Bone marrow (tissue), 2 donors: ENCODE data around the gene KIF6.
"Not testable (repeated sequence)": the region's sequence is repeated elsewhere in the genome, so short reads cannot be mapped to it uniquely, and the experiment has no call there.

Source experiments
- DNase-seq, 2 donors: peaks; one replicate each; lab custom pipeline; 2025; lab: John Stamatoyannopoulos, UW

The KIF6 gene

GRCh38 chr6:39707962-39708683 lies 17.1 kb downstream of the KIF6 start:
- DNase-seq: no peak

- no peak for DNase-seq
Measured at GRCh38 chr6:39706819-39707335, 18.3 kb downstream of the KIF6 start.

- DNase-seq: no peak
Measured at GRCh38 chr6:39702265-39702664, 22.9 kb downstream of the KIF6 start.

- DNase-seq: no peak
Measured at GRCh38 chr6:39700362-39700761, 24.8 kb downstream of the KIF6 start.

GRCh38 chr6:39698789-39699188 lies 26.4 kb downstream of the KIF6 start:
- DNase-seq: no peak

GRCh38 chr6:39696986-39697788 lies 28.0 kb downstream of the KIF6 start:
- no peak for DNase-seq

GRCh38 chr6:39695447-39695846 lies 29.8 kb downstream of the KIF6 start:
- DNase-seq: no peak

- DNase-seq: no peak
Measured at GRCh38 chr6:39693206-39693605, 32.0 kb downstream of the KIF6 start.

GRCh38 chr6:39688494-39688893 lies 36.7 kb downstream of the KIF6 start:
- no peak for DNase-seq

GRCh38 chr6:39686976-39687375 lies 38.2 kb downstream of the KIF6 start:
- no peak for DNase-seq

GRCh38 chr6:39685938-39686337 lies 39.3 kb downstream of the KIF6 start:
- no peak for DNase-seq

- no peak for DNase-seq
Measured at GRCh38 chr6:39685489-39685826, 39.8 kb downstream of the KIF6 start.

GRCh38 chr6:39684790-39685488 lies 40.3 kb downstream of the KIF6 start:
- DNase-seq: no peak

GRCh38 chr6:39681674-39682121 lies 43.5 kb downstream of the KIF6 start:
- no peak for DNase-seq

GRCh38 chr6:39678914-39679313 lies 46.3 kb downstream of the KIF6 start:
- no peak for DNase-seq

- DNase-seq: not testable (repeated sequence)
Measured at GRCh38 chr6:39677318-39677717, 47.9 kb downstream of the KIF6 start.

GRCh38 chr6:39670519-39670918 lies 54.7 kb downstream of the KIF6 start:
- DNase-seq: no peak

- no peak for DNase-seq
Measured at GRCh38 chr6:39669973-39670342, 55.2 kb downstream of the KIF6 start.

- no peak for DNase-seq
Measured at GRCh38 chr6:39669207-39669972, 55.8 kb downstream of the KIF6 start.

GRCh38 chr6:39666706-39667489 lies 58.3 kb downstream of the KIF6 start:
- DNase-seq: no peak

- DNase-seq: no peak
Measured at GRCh38 chr6:39665861-39666260, 59.3 kb downstream of the KIF6 start.
